ENCODE data around the gene MTAP. TPM values are rescaled to one million over a fixed set of nuclear protein-coding genes. Genes with fewer than 3 reads are reported as not detected.

Gene MTAP
- total RNA-seq, 2 donors from 2014 or later, result 10.9 to 25.1 TPM

- intact Hi-C loops (cut with DNase I), result no loop called here
- TF ChIP-seq POLR2A (IDR thresholded peaks at IDR 0.05), result no peak
- TF ChIP-seq CTCF (IDR thresholded peaks at IDR 0.05), result no peak
- no peaks in the 10 kb centered on the region for H3K36me3 ChIP-seq (replicated peaks in 1 of 2; ENCODE audit: insufficient read depth in 1 of 2, low read depth in 2 of 2)
- ATAC-seq (no peak), DNase-seq (no peak)
- no peak overlapping the region for H3K27ac ChIP-seq
- WGBS, 2 donors, result 94 to 98% methylated on average over 4 of the region's 4 CpGs
- H3K4me3 ChIP-seq, result no peak overlapping the region
- H3K27me3 ChIP-seq, result no peaks in the 10 kb centered on the region
- H3K4me1 ChIP-seq, result peaks cover 16% of the 10 kb centered on the region
- no peaks in the 10 kb centered on the region for H3K9me3 ChIP-seq
Observed at GRCh38 chr9:21848615-21849014, 46.2 kb downstream of the MTAP start.

GRCh38 chr9:21852754-21853153, 50.3 kb downstream of the MTAP start:
- Histone ChIP-seq H3K27ac (peak overlapping the region; percentile 32 to 84 (median 70)), H3K4me3 (no peak overlapping the region), H3K36me3 (replicated peaks in 1 of 2; ENCODE audit: insufficient read depth in 1 of 2, low read depth in 2 of 2) (no peaks in the 10 kb centered on the region), H3K27me3 (no peaks in the 10 kb centered on the region), H3K4me1 (peaks cover 52% of the 10 kb centered on the region), H3K9me3 (no peaks in the 10 kb centered on the region)
- DNase-seq (no peak), ATAC-seq (peak; percentile 41)
- intact Hi-C loops (cut with DNase I), result no loop called here
- 37 to 47% methylated on average over 3 of the region's 3 CpGs for WGBS, 2 donors
- TF ChIP-seq CTCF (IDR thresholded peaks at IDR 0.05), result no peak
- TF ChIP-seq POLR2A (IDR thresholded peaks at IDR 0.05), result no peak

- 30 to 31% methylated on average over 2 of the region's 2 CpGs for WGBS, 2 donors
- Histone ChIP-seq H3K4me3 (no peak overlapping the region), H3K36me3 (replicated peaks in 1 of 2; ENCODE audit: insufficient read depth in 1 of 2, low read depth in 2 of 2) (no peaks in the 10 kb centered on the region), H3K9me3 (no peaks in the 10 kb centered on the region), H3K27ac (peak overlapping the region; percentile 69 to 84 (median 76)), H3K4me1 (peaks cover 52% of the 10 kb centered on the region), H3K27me3 (no peaks in the 10 kb centered on the region)
- TF ChIP-seq CTCF (IDR thresholded peaks at IDR 0.05), result no peak
- no peak for TF ChIP-seq POLR2A (IDR thresholded peaks at IDR 0.05)
- DNase-seq, result peak in 3 of 4 donors; percentile 41 to 64 (median 54)
- ATAC-seq, result peak; percentile 75
- intact Hi-C loops (cut with DNase I), result no loop called here
Observed at GRCh38 chr9:21853414-21853813, 51.0 kb downstream of the MTAP start.

DNA sequence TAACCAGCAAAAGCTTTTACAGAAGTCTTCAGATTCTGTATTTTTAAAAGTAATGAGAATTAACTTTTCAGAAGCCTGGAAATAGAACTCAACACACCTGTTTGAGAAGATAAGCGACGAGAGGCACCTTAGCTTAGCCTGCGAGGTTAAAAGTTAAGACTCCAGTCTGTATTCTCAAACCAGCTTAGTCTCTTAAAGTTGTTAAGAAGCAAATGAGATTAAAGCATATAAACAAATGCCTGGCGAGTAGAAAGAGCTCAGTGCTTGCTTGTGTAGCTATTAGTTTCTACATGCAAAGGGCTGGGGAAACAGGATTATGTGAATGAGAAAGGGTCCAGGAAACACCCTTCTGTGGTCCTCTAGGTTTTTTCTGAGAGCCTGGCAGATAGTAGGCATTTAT, 51.7 kb downstream of the MTAP start:
- H3K36me3 ChIP-seq (replicated peaks in 1 of 2; ENCODE audit: insufficient read depth in 1 of 2, low read depth in 2 of 2), result no peaks in the 10 kb centered on the region
- ATAC-seq, result no peak
- no peak for DNase-seq
- no peaks in the 10 kb centered on the region for H3K9me3 ChIP-seq
- no peak for TF ChIP-seq POLR2A (IDR thresholded peaks at IDR 0.05)
- no peak for TF ChIP-seq CTCF (IDR thresholded peaks at IDR 0.05)
- intact Hi-C loops (cut with DNase I), result no loop called here
- WGBS, 2 donors, result 27 to 39% methylated on average over 4 of the region's 4 CpGs
- peak overlapping the region; percentile 69 to 84 (median 76) for H3K27ac ChIP-seq
- H3K27me3 ChIP-seq, result no peaks in the 10 kb centered on the region
- H3K4me1 ChIP-seq, result peaks cover 52% of the 10 kb centered on the region
- H3K4me3 ChIP-seq, result no peak overlapping the region

DNA sequence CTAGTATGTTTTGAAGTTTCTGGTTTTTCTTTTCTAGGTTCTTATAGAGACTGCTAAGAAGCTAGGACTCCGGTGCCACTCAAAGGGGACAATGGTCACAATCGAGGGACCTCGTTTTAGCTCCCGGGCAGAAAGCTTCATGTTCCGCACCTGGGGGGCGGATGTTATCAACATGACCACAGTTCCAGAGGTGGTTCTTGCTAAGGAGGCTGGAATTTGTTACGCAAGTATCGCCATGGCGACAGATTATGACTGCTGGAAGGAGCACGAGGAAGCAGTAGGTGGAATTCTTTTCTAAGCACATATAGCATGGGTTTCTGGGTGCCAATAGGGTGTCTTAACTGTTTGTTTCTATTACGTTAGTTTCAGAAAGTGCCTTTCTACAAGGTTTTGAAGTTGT, 52.2 kb downstream of the MTAP start:
- no peak overlapping the region for H3K4me3 ChIP-seq
- H3K4me1 ChIP-seq, result peaks cover 52% of the 10 kb centered on the region
- H3K36me3 ChIP-seq (replicated peaks in 1 of 2; ENCODE audit: insufficient read depth in 1 of 2, low read depth in 2 of 2), result no peaks in the 10 kb centered on the region
- peak overlapping the region; percentile 69 to 84 (median 76) for H3K27ac ChIP-seq
- H3K9me3 ChIP-seq, result no peaks in the 10 kb centered on the region
- ATAC-seq, result peak; percentile 91
- intact Hi-C loops (cut with DNase I), result no loop called here
- peak; percentile 79 to 92 (median 81) for DNase-seq
- TF ChIP-seq POLR2A (IDR thresholded peaks at IDR 0.05) (peak in 2 of 3 donors; percentile 31 to 33), CTCF (IDR thresholded peaks at IDR 0.05) (no peak)
- 31 to 39% methylated on average over 11 of the region's 11 CpGs for WGBS, 2 donors
- no peaks in the 10 kb centered on the region for H3K27me3 ChIP-seq

Data from body of pancreas (tissue), 4 donors.